K562 (cell line): ENCODE results near the gene TMIGD1. TPM values are rescaled to one million over a fixed set of nuclear protein-coding genes. Genes with fewer than 3 reads are reported as not detected.

Experiments used
- ATAC-seq: fragments of 200-7000 bp; cut with Tn5 transposase; 3 replicates; pipeline ENCODE4 v1.9.1; 2020; ENCODE audit warnings: moderate library complexity
- BruUV-seq: library from RNA; stranded (reverse); fragments of 400-500 nt; replicated peaks from 2 replicates; lab custom pipeline; 2021; lab: Mats Ljungman, UMichigan
- CTCF ChIA-PET: fragments of 300-600 bp; formaldehyde crosslinking; extraction: SDS; loops from one replicate; lab custom pipeline; 2021; ENCODE audit warnings: low intra/inter-chr PET ratio; lab: Yijun Ruan, JAX
- POLR2A ChIA-PET: fragments of 300-600, 350-650 bp; sonication (Branson Sonifier 250); formaldehyde crosslinking; extraction: SDS; loops from one replicate; lab custom pipeline; 2021; ENCODE audit warnings: antibody characterized with exemption, inconsistent platforms; lab: Yijun Ruan, JAX
- DNase-seq, 4 experiments: peaks; one replicate each; pipeline versions ENCODE4 v3.0.0 to v3.0.0-alpha.2; 2011 to 2018; ENCODE audit warnings: low spot score in 3 of 4, mixed read lengths in 3 of 4; ENCODE audit errors: extremely low read depth in 1 of 4
- FAIRE-seq: peaks from 2 replicates; lab custom pipeline; 2011; peaks lifted over from hg19 to GRCh38; lab: Jason Lieb, UNC
- H2AFZ ChIP-seq: 2 replicates; pipeline ENCODE4 v1.6.0; 2011; ENCODE audit warnings: low read depth, low read length, control low read depth, inconsistent platforms
- H3K27ac ChIP-seq: fragments of 200-600 bp; 3 replicates; pipeline ENCODE4 v1.8.0; 2011; ENCODE audit warnings: low read depth, mild to moderate bottlenecking, control low read depth, inconsistent platforms, low read length, moderate library complexity, mixed read lengths; ENCODE audit errors: extremely low read depth
- H3K27me3 ChIP-seq, 2 experiments: fragments of 300-600 bp in 1 of 2; 2 replicates in 1 of 2; 3 replicates in 1 of 2; pipeline versions ENCODE4 v1.6.0 to v1.8.0; 2011; ENCODE audit warnings: inconsistent platforms in 2 of 2, low read length in 2 of 2, mild to moderate bottlenecking in 1 of 2, mixed read lengths in 1 of 2, moderate library complexity in 1 of 2; ENCODE audit not compliant: control insufficient read depth in 2 of 2, insufficient read depth in 2 of 2
- H3K36me3 ChIP-seq: fragments of 300-600 bp; 3 replicates; pipeline ENCODE4 v1.8.0; 2011; ENCODE audit warnings: mild to moderate bottlenecking, low read length, inconsistent platforms; ENCODE audit not compliant: control insufficient read depth, insufficient read depth
- H3K4me1 ChIP-seq, 2 experiments: fragments of 200-600 bp in 1 of 2; replicated peaks in 1 of 2; 2 replicates in 1 of 2; 3 replicates in 1 of 2; pipeline versions ENCODE4 v1.5.1 to v1.8.0; 2011; ENCODE audit warnings: inconsistent platforms in 2 of 2, low read length in 2 of 2, mild to moderate bottlenecking in 1 of 2, mixed read lengths in 1 of 2, moderate library complexity in 1 of 2; ENCODE audit not compliant: control insufficient read depth in 2 of 2, insufficient read depth in 2 of 2
- H3K4me2 ChIP-seq: 2 replicates; pipeline ENCODE4 v1.6.1; 2011; ENCODE audit warnings: low read length, control low read depth, inconsistent platforms, mixed read lengths; ENCODE audit not compliant: insufficient read depth
- H3K4me3 ChIP-seq: fragments of 200-600 bp; sonication (generic), shearing (Covaris generic); 2 replicates; pipeline ENCODE4 v1.5.1; 2016; ENCODE audit warnings: control low read depth, inconsistent platforms
- H3K79me2 ChIP-seq: fragments of 200-600 bp; 3 replicates; pipeline ENCODE4 v1.8.0; 2011; ENCODE audit warnings: low read length, inconsistent platforms; ENCODE audit not compliant: control insufficient read depth, insufficient read depth
- H3K9ac ChIP-seq, 2 experiments: 2 replicates each; pipeline versions ENCODE4 v1.6.0 to v1.6.1; 2011; ENCODE audit warnings: low read depth in 2 of 2, low read length in 2 of 2, control low read depth in 1 of 2, inconsistent platforms in 1 of 2, mild to moderate bottlenecking in 1 of 2, mixed read lengths in 1 of 2; ENCODE audit not compliant: insufficient read depth in 1 of 2
- H3K9me1 ChIP-seq: one replicate; pipeline ENCODE4 v1.6.0; 2011; ENCODE audit warnings: inconsistent platforms, mild to moderate bottlenecking, low read length, moderate library complexity; ENCODE audit not compliant: control insufficient read depth, insufficient read depth
- H3K9me3 ChIP-seq: replicated peaks from 2 replicates; pipeline ENCODE4 v1.5.1; 2011; ENCODE audit warnings: low read depth, low read length, inconsistent platforms; ENCODE audit not compliant: control insufficient read depth, insufficient read depth
- H4K20me1 ChIP-seq: replicated peaks from 2 replicates; pipeline ENCODE4 v1.6.1; 2011; ENCODE audit warnings: low read length, inconsistent platforms, mixed read lengths; ENCODE audit not compliant: control insufficient read depth, insufficient read depth
- BRD4 ChIP-seq: fragments of 200-600 bp; sonication (generic); IDR thresholded peaks from 2 replicates; pipeline ENCODE4 v1.6.1; 2017; ENCODE audit warnings: inconsistent platforms
- E2F4 ChIP-seq: sonication (generic); formaldehyde crosslinking; IDR thresholded peaks from 2 replicates; pipeline ENCODE4 v1.8.0; 2022; ENCODE audit warnings: mild to moderate bottlenecking, low read depth, missing genetic modification reagents
- FOSL1 ChIP-seq: fragments of 200-800 bp; sonication (Bioruptor generic); conservative IDR thresholded peaks from 2 replicates; pipeline ENCODE4 v1.6.1; 2016; ENCODE audit warnings: missing genetic modification characterization, missing compliant biosample characterization
- ID3 ChIP-seq, 2 experiments: fragments of 250-450 bp in 1 of 2; fragments of 450-650 bp in 1 of 2; sonication (Bioruptor Pico) in 1 of 2; IDR thresholded peaks; 2 replicates each; pipeline versions ENCODE4 v1.6.1 to v1.8.0; 2016 to 2021; ENCODE audit warnings: mild to moderate bottlenecking in 2 of 2, moderate library complexity in 2 of 2, missing compliant biosample characterization in 1 of 2, missing genetic modification characterization in 1 of 2
- L3MBTL2 ChIP-seq: fragments of 450-650 bp; IDR thresholded peaks from 2 replicates; pipeline ENCODE4 v1.6.1; 2016; ENCODE audit warnings: mild to moderate bottlenecking, moderate library complexity
- PHB2 ChIP-seq: fragments of 450-650 bp; IDR thresholded peaks from 2 replicates; pipeline ENCODE4 v1.6.1; 2017; ENCODE audit warnings: low read depth
- PHF21A ChIP-seq: fragments of 450-650 bp; IDR thresholded peaks from 2 replicates; pipeline ENCODE4 v1.6.1; 2017; ENCODE audit warnings: low read depth, borderline replicate concordance
- PHF8 ChIP-seq: fragments of 200-600 bp; sonication (generic); IDR thresholded peaks from 2 replicates; pipeline ENCODE4 v1.6.1; 2012; ENCODE audit warnings: mixed run types, mild to moderate bottlenecking, inconsistent platforms, low read length, moderate library complexity, borderline replicate concordance
- POLR2A ChIP-seq: fragments of 450-650 bp; conservative IDR thresholded peaks from 2 replicates; pipeline ENCODE4 v1.6.1; 2016
- POLR2H ChIP-seq: IDR thresholded peaks from 2 replicates; pipeline ENCODE4 v1.6.1; 2016; ENCODE audit warnings: missing genetic modification characterization, low read depth, mild to moderate bottlenecking, control low read depth, missing compliant biosample characterization, moderate library complexity
- POU5F1 ChIP-seq: fragments of 150-350 bp; IDR thresholded peaks from 2 replicates; pipeline ENCODE4 v1.6.1; 2014; ENCODE audit warnings: borderline replicate concordance, low read length, low read depth, mild to moderate bottlenecking; ENCODE audit not compliant: partially characterized antibody
- VEZF1 ChIP-seq: fragments of 200-800 bp; sonication (Bioruptor generic); IDR thresholded peaks from 2 replicates; pipeline ENCODE4 v1.6.1; 2017; ENCODE audit warnings: missing genetic modification characterization, missing compliant biosample characterization
- ZNF146 ChIP-seq: IDR thresholded peaks from one replicate; pipeline ENCODE4 v1.6.1; 2018; ENCODE audit warnings: missing compliant biosample characterization; ENCODE audit not compliant: unreplicated experiment
- ZNF589 ChIP-seq: fragments of 200-800 bp; sonication (Bioruptor generic); IDR thresholded peaks from 2 replicates; pipeline ENCODE4 v1.6.1; 2016; ENCODE audit warnings: low read depth, missing genetic modification characterization, missing compliant biosample characterization
- WGBS: fragments of 100-300 bp; shearing (Covaris generic); methylation state at CpG from one replicate; pipeline ENCODE4 v1.1.6; 2016; ENCODE audit warnings: low coverage, mixed read lengths; ENCODE audit not compliant: insufficient coverage; ENCODE audit errors: missing lambda C conversion rate; 5-methylcytosine and 5-hydroxymethylcytosine counted together
- in situ Hi-C: fragments of 300-500 bp; cut with MboI; formaldehyde crosslinking; loops from 4 replicates; pipeline ENCODE4 v1.15.0; 2018; ENCODE audit warnings: inconsistent platforms, mixed read lengths
- intact Hi-C: fragments of 100-400 bp; cut with micrococcal nuclease; formaldehyde crosslinking; loops from 2 replicates; pipeline ENCODE4 v1.14.2; 2022
- polyA plus RNA-seq, 8 experiments: library from polyadenylated mRNA; depleted of rRNA in 4 of 8; stranded (reverse) in 5 of 8; unstranded in 3 of 8; fragments of >200 nt; fragmentation: Nextera tagmentation in 2 of 8; fragmentation: Illumina TruSeq in 1 of 8; extraction: Ambion mirVana in 2 of 8; extraction: Trizol in 1 of 8; gene quantifications; 2 replicates each; pipeline versions ENCODE4 v1.2.1 to v1.2.3, GENCODE V29; 2011 to 2014; ENCODE audit warnings: inconsistent platforms in 1 of 8, missing spikeins in 1 of 8
- total RNA-seq, 7 experiments: library from RNA; depleted of rRNA in 6 of 7; stranded (reverse); fragments of >200 nt in 6 of 7; fragmentation: Illumina TruSeq in 2 of 7; extraction: Trizol in 2 of 7; gene quantifications; 2 replicates each; pipeline versions ENCODE4 v1.2.1 to v1.2.3, GENCODE V29; 2011 to 2021; ENCODE audit warnings: low replicate concordance in 1 of 7

The TMIGD1 gene
- total and polyA plus RNA-seq, 9 of the 15 experiments (the other 6 are each of a cell fraction or from before 2014, with no cell fraction given) = not detected

- no peak for FAIRE-seq
- TF ChIP-seq L3MBTL2 (peak; percentile 33; the same call in 1 of the 2 replicates), POLR2A (0 out of 2 replicates have a peak, but pooled peaks have one; percentile 69), E2F4 (CRISPR knock-in tag) (no peak), BRD4 (no peak), VEZF1 (CRISPR knock-in tag) (peak; percentile 46; the same call in 1 of the 2 replicates), FOSL1 (tag) (no peak), PHF21A (0 out of 2 replicates have a peak, but pooled peaks have one; percentile 61), ZNF589 (CRISPR knock-in tag) (no peak), ZNF146 (CRISPR knock-in tag) (no peak), ID3 (CRISPR knock-in tag; IDR thresholded peaks at IDR 0.05) (no peak), ID3 (tag; IDR thresholded peaks at IDR 0.05) (no peak), PHB2 (no peak), POLR2H (tag) (peak; percentile 9; the same call in 1 of the 2 replicates), POU5F1 (no peak), PHF8 (no peak)
Measured at GRCh38 chr17:30292286-30292858, 41.5 kb downstream of the TMIGD1 start.

More at GRCh38 chr17:30292286-30292858, 41.5 kb downstream of the TMIGD1 start:
- Histone ChIP-seq H3K9me1 (no peaks in the 10 kb centered on the region), H3K27ac (peak overlapping the region; percentile 82; the same call in 2 of the 3 replicates), H3K9ac (peak overlapping the region; percentile 86 to 94), H3K36me3 (peaks cover 30% of the 10 kb centered on the region), H3K79me2 (peaks cover 32% of the 10 kb centered on the region), H3K4me3 (peak overlapping the region; percentile 94), H2AFZ (peak overlapping the region; percentile 95), H3K27me3 (no peaks in the 10 kb centered on the region), H3K9me3 (no peaks in the 10 kb centered on the region), H3K4me1 (peaks cover 9 to 13% of the 10 kb centered on the region in 2 experiments; a peak in 4 of 5 replicates), H3K4me2 (peak overlapping the region; percentile 97), H4K20me1 (no peaks in the 10 kb centered on the region)
- ATAC-seq = no peak; the same call in 2 of the 3 replicates
- intact Hi-C loops = no loop called here
- no peak for DNase-seq
- 31% methylated on average over 16 of the region's 17 CpGs for WGBS
- in situ Hi-C loops = no loop called here
- BruUV-seq = no TSS peak
- POLR2A ChIA-PET = interaction anchor here (0.6 to 1.5 kb wide), 3 partner anchors 10 to 120 kb away, joined by 4 to 5 read pairs (median 5); no protein-coding TSS in a partner anchor
- CTCF ChIA-PET = no interaction called here
